GM20000 (cell line): Measurements from ENCODE around the gene MED13.

Experiments
- DNase-seq: peaks from one replicate; pipeline ENCODE4 v3.0.0; 2012; ENCODE audit warnings: low spot score
- TF ChIP-seq, protein P1 (sequence below): IDR thresholded peaks from 2 replicates; pipeline ENCODE4 v1.5.1; 2012; ENCODE audit warnings: mild to moderate bottlenecking, control low read depth; ENCODE audit errors: extremely low read depth, missing control alignments

MED13 gene

DNA sequence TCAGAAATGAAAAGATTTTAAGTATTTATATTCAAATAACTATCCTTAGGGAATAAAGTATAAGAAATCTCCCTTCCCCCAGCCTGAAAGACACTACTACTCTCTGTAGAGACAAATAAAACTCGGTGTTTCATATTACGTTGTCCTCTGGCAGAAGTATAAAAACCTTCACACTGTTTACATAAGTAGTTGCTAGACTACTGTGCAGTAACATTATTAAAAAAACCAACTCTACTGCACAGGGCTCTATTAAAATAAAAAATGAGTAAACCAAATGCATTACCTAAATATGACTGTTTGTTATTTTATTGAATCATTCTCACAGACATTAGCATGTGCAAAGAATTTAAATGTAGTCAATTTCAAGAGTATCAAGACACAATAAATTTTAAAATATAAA, 67.4 kb downstream of the MED13 start:
- TF ChIP-seq, protein P1, sequence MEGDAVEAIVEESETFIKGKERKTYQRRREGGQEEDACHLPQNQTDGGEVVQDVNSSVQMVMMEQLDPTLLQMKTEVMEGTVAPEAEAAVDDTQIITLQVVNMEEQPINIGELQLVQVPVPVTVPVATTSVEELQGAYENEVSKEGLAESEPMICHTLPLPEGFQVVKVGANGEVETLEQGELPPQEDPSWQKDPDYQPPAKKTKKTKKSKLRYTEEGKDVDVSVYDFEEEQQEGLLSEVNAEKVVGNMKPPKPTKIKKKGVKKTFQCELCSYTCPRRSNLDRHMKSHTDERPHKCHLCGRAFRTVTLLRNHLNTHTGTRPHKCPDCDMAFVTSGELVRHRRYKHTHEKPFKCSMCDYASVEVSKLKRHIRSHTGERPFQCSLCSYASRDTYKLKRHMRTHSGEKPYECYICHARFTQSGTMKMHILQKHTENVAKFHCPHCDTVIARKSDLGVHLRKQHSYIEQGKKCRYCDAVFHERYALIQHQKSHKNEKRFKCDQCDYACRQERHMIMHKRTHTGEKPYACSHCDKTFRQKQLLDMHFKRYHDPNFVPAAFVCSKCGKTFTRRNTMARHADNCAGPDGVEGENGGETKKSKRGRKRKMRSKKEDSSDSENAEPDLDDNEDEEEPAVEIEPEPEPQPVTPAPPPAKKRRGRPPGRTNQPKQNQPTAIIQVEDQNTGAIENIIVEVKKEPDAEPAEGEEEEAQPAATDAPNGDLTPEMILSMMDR = no peak
- DNase-seq = no peak

DNA sequence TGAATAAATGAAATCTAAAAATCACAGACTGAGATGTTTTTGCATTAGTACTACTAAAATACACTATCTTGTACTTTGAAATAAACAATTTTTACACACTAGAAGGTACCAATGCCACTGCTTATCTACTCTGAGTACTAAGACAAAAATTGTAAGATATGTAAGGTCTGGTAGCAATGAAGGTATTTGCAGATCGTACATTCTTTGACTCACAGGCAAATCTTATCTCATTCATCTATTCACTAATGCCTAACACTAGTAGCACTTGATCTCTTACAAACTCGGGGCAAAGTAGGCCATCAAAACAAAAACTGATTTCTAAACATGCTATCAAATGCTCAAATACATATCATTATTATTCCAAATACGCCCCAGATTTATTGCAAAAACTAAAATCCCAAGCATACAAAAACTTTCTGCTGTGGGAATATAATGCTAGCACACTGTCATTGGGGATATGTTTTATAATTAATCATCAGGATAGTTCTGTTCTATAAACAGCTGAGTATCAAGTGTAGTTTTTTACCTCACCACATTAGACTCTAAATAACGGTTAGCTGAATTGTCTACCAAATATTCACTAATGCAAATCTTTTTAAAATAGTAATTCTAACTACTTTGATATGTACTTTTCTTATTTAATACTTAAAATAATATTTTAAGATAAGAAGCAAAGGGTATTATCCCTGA, 68.0 kb downstream of the MED13 start:
- TF ChIP-seq, protein P1 = no peak
- DNase-seq = no peak

DNA sequence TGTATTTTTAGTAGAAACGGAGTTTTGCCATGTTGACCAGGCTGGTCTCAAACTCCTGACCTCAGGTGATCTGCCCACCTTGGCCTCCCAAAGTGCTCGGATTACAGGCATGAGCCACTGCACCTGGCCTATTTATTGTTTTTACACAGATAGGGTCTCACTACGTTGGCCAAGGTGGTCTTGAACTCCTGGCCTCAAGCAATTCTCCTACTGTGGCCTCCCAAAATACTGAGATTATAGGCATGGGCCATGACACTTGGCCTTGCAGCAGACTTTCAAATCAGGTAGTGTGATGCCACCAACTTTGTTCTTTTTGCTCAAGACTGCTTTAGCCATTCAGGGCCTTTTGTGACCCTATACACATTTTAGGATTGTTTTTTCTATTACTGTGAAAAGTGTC, 75.6 kb downstream of the MED13 start:
- TF ChIP-seq, protein P1 = no peak
- no peak for DNase-seq

- DNase-seq = no peak
- TF ChIP-seq, protein P1 = no peak
Measured at GRCh38 chr17:61986898-61987297, 78.2 kb downstream of the MED13 start.

- no peak for DNase-seq
- TF ChIP-seq, protein P1 = no peak
Measured at GRCh38 chr17:61984821-61985220, 80.3 kb downstream of the MED13 start.

GRCh38 chr17:61981323-61981722, 83.8 kb downstream of the MED13 start:
- no peak for DNase-seq
- TF ChIP-seq, protein P1 = no peak

DNA sequence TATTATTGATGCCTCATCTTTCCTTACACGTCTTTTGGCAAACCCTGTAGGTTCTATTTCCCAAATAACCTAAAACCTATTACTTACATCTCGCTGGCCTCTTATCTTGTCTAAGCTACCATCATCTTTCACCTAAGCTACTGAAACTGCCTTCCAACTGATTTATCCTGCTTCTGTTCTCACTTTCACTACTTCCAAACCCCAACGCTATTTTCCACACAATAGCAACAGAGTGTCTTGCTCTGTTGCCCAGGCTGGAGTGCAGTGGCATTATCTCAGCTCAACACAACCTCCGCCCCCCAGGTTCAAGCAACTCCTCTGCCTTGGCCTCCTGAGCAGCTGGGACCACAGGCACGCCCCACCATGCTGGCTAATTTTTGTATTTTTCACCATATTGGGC, 84.5 kb downstream of the MED13 start:
- TF ChIP-seq, protein P1 = no peak

More for the DNA sequence above, 84.5 kb downstream of the MED13 start:
- no peak for DNase-seq
